Hematopoietic multipotent progenitor cell treated with erythropoietin and hydrocortisone succinate and interleukin-3 and kit ligand, for 17 days (in vitro differentiated cells): Measurements from ENCODE around the gene ZIC5.
"Not testable (repeated sequence)": the region's sequence is repeated elsewhere in the genome, so short reads cannot be mapped to it uniquely, and the experiment has no call there.

Source experiments
- DNase-seq: peaks from one replicate; pipeline ENCODE4 v3.0.0-alpha.2; 2015; ENCODE audit warnings: low spot score

Gene ZIC5

GRCh38 chr13:99959540-99960230 lies 11.9 kb downstream of the ZIC5 start:
- no peak for DNase-seq

- no peak for DNase-seq
Observed at GRCh38 chr13:99959127-99959539, 12.4 kb downstream of the ZIC5 start.

GRCh38 chr13:99958406-99959126 lies 13.0 kb downstream of the ZIC5 start:
- no peak for DNase-seq

DNA sequence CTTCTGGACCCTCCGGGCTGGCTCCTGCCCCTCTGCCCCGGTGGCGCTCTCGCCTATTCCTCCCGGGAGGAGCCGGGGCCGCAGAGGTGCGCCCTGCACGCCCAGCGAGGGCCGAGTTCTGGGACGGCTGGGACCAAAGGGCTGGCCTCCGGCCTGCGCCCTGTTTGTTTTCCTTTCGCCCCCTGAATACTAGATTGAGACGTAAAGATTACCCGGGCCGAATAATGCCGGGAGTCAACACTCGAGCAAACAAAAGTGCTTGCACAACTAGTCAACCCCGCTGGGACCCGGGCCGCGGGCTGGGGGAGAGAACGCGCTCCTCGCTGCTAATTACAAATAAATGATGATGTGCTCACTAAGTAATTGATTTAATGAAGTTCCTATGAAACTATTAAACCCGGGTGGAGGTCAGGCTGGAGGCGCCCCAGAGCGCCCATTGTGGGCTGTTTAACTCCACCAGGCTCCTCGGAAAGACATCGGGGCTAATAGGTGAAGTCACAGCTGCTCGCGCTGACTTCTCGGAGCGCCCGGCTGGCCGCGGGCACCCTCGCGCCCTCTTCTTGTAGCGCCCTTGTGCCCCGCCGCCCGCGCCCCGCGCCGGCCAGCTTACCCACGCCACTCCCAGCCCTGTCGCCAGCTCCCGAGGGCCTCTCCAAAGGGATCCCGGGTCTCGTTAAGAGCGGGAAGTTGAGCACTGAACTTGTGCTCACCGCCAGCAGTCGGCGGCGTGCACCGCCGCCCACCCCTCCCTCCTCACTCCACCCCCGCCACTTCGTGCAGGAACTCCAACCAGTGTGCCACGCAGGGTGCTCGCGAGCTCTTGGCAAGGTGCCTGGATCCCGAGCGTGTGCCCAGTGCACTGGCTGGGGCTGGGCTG lies 14.9 kb downstream of the ZIC5 start:
- DNase-seq: no peak

DNA sequence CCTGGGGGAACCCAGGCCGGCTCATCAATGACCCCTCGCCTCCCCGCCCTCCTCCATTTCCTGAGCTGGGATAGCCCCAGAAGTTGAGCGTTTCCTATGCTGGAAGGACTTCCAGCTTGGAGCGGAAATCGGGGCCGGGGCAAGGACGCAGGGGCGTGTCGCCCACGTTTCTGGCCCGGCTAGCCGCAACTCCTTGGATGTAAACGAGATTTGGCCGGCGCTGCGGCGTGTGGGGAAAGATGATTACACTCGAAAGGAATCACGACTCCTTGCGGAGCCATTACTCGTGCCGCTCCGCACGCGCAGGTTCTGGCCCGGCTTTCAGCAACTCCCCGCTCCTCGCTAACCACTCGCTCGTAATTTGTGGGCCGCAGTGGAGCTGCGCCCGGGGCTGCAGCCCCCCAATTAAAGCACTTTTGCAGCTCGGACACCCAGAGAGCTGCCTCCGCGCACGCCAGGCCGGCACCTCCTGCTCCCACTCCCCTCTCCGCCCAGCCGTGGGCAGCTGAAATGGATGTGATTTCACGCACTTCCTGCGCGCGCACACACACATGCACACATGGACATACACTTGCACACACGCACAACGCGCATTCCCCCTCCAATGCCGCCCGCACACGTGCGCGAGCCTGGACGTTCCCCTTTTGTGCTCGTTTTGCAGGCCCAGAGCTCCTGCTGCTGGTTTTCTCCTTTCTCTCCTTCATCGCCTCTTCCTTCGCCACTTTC lies 15.7 kb downstream of the ZIC5 start:
- DNase-seq: no peak

DNA sequence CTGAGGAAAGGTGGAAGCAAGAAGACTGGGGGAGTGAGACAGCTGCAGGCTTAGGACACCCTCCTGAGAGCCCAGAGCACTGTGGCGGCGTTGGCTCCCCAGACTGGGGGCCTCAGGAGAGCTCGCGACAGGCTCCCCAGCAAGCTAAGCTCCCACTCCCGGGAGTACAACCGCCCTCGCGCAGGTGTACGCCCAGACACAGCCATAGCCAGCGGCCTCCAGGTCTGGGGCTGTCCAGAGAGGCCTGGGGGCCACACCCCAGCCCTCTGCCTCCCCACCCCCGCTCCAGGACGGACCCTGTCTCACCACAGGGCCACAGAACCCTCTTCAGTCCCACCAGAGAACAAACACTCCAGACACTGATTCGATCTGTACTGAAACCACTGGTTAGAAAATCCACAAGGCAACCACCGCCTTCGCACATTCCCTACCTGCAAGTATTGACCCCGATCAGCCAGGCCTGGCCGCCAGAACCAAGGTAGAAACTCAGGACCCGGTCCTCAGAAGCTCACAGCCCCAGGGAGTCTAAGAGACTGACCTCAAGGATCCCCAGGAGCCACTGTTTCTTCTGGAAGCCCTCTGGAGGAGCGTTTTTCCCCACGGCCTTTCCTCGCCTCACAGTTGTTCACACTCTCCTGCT lies 16.3 kb downstream of the ZIC5 start:
- no peak for DNase-seq

GRCh38 chr13:99953138-99953755 lies 18.3 kb downstream of the ZIC5 start:
- no peak for DNase-seq

DNA sequence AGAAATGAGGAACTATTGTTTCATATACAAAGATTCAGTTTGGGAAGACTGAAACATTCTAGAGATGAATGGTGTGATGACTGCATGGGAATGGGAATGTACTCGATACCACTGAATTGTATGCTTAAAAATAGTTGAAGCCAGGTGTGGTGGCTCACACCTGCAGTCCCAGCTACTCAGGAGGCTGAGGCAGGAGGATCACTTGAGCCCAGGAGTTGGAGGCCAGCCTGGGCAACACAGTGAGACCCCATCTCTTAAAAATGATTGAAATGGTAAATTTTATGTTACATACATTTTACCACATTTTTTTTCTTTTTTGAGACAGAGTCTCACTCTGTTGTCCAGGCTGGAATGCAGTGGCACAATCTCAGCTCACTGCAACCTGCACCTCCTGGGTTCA lies 19.9 kb downstream of the ZIC5 start:
- DNase-seq: not testable (repeated sequence)

DNA sequence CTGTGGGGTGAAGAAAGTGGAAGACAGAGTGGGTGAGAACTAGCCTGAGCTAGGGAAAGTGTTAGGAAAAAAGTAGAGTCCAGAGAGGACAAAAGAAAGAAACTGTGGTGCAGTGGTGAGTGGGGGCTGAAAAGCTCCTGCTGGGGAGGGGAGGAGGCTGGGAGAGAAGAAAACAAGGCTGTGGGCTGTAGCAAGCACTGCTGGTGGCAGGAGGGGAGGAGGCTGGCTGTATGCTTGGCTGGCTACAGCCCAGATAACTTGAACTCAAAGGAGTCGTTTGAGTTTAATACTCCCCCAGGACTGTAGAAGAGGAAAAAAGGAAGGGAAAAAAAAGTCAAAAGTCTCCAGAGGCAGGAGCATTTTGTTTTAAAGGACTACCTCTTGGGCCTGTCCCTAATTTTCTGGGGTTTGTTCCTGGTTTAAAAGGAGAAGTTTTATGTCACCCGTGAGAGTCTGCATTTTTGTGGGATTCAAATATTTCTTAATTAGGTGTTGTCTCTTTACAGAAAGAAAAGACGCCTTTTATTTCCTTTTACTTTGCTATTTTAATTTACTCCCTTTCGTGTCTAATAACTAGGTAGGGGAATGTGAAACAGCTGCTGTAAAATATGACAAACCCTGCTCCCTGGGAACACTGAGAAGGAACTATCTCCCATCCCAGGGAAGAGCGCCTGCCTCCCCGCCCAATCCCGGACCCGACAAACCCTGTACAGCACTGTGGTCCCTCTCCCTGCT lies 21.7 kb downstream of the ZIC5 start:
- no peak for DNase-seq

DNA sequence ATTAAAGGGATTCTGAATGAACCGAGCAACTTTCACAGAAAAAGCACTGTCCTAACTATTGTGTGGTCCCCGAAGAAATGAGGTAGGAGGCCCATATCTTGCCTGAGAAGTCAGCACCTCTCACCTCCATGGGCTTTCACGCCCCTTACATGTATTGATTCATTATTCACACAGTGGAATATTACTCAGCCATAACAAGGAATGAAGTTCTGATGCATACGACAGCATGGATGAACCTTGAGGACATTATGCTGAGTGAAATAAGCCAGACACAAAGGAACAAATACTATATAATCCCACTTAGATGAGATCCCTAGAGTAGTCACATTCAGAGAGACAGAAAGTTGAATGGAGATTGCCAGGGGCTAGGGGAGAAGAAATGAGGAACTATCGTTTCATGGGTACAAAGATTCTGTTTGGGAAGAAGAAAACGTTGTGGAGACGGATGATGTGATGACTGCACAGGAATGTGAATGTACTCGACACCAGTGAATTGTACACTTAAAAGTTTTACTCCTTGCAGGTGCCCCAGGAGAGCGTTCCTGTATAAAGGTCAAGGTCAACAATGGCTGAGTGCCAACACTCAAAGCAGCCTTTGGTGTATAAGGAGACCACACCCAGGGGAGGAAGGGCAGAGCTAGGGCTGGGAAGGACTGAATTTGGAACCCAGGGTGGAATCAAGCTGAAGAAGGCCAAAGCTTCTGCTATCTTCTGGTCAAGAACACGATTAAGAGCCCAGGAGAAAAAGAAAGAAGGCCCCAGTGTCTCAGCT lies 22.5 kb downstream of the ZIC5 start:
- no peak for DNase-seq

DNA sequence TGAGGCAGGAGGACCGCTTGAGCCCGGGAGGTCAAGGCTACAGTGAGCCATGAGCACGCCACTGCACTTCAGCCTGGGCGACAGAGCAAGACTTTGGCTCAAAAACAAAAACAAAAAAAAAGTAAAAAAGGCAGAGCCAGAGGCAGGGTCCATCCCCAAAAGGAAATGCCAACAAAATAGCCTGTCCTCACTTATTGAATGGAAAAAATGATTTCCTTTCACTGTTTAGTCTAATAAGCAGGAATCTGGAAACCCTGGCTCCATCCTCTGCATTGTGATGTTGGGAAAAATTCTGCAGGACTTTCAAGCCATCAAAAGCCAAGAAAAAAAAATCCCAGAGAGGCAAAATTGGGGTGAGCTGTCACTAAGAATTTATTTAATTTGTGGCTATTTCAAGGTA lies 23.2 kb downstream of the ZIC5 start:
- DNase-seq: no peak

- DNase-seq: no peak
Observed at GRCh38 chr13:99947666-99948065, 23.9 kb downstream of the ZIC5 start.

DNA sequence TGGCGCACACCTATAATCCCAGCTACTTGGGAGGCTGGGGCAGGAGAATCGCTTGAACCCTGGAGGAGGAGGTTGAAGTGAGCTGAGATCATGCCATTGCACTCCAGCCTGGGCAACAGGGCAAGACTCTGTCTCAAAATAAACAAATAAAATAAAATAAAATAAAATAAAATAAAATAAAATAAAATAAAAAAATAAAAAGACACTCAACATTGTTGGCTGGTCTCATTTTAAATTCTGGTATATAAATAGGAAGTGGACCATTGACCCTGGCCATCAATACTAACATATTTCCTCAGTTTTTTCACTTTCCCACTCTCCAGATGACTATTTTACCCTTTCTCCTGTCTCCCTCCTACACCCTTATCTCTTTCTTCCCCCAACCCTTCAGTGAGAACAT lies 26.1 kb downstream of the ZIC5 start:
- not testable (repeated sequence) for DNase-seq

DNA sequence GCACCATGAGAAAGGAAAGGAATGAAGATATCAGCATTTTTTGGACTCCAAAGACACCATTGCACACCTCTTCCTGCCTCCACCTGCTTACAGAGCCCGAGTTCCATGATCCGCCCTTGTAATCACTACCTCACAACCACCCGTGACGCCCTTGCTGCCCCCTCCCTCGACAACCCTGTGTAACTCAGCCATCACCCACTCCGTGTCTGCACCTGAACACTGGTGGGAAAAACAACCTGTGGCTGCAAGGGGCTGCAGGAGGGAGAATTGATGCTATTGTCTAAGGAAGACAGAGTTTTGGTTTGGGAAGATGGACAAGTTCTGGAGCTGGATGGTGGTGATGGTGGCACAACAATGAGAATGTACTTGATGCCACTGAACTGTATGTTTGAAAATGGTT lies 27.0 kb downstream of the ZIC5 start:
- DNase-seq: no peak

DNA sequence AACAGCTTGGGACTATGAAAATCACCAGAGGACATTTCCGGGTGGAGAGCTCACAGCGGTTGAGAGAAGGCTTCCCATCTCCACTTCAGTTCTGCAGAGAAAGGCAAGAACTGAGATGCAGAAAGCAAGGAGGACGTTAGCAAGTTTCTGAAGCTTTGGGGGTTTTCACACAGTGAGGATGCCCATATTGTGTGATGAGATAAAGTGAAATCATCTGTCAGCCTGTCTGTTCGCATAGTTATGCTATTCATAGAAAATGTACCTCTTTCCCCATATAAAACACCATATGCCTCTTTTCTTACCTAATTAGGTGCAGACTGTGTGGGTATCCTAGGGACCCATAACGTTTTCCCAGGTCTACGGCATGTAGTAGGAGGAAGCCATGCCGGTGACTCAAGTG lies 27.5 kb downstream of the ZIC5 start:
- no peak for DNase-seq

DNA sequence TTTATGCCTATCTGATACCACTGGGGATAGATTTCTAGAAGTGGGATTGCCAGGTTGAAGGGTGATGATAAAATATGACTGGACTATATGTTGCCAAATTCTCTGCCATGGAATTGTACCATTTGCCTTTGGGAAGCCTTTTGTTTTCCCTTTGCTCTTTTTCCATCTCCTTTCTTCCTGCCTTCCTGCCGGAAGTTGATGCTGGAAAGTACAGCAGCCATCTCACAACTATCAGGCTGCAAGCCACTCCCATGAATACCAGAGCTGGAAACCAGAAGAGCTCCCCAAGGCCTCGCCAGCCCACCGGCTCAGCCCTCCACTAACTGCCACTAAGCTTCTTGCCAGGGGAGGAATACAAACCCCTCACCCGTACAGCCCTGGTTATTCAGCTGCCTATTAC lies 29.7 kb downstream of the ZIC5 start:
- no peak for DNase-seq

DNA sequence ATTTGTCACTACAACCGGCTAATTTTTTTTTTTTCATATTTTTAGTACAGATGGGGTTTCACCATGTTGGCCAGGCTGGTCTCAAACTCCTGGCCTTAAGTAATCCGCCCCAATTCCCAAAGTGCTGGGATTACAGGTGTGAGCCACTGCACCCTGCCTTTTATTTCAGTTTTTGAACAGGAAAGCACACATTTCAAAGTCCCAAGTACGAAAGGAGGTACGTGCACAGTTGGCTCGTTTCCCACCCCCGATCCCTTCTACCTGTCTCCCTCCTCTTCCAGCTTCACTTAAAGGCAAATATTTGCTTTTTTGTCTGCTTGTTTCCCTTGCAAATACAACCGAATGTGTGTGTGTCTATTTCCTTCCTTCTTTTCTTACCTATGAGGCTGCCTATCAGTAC lies 30.5 kb downstream of the ZIC5 start:
- DNase-seq: no peak

DNA sequence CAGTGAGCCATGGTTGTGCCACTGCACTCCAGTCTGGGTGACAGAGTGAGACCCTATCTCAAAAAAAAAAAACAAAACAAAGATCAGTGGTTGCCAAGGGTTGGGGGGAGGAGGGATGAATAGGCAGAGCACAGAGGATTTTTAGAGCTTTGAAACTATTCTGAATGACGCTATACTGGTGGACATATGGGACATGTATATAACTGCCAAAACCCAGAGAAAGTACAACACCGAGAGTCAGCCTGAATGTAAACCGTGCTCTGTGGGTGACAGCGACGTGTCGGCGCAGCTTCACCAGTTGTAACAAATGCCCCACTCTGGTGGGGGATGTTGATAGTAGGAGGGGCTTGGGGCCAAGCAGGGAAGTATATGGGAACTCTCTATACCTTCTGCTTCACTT lies 32.9 kb downstream of the ZIC5 start:
- no peak for DNase-seq

GRCh38 chr13:99935772-99936171 lies 35.8 kb downstream of the ZIC5 start:
- no peak for DNase-seq

DNA sequence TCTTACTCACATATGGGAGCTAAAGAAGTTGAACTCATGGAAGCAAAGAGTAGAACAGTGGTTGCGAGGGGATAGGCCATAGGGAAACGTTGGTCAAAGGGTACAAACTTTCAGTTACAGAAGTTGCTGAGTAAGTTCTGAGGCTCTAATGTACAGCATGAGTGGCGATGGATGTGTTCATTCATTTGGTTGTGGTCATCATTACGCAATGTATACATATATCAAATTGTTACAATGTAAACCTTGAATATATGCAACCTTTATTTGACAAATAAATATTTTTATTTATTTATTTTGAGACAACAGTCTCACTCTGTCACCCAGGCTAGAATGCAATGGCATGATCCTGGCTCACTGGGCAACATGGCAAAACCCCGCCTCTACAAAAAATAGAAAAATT lies 38.7 kb downstream of the ZIC5 start:
- DNase-seq: no peak
